ENCODE data around the gene COX20.

Gene COX20

GRCh38 chr1:244881552-244882280, 46.3 kb downstream of the COX20 start:
- DNase-seq = no peak

GRCh38 chr1:244887281-244887680, 51.8 kb downstream of the COX20 start:
- no peak for DNase-seq

DNA sequence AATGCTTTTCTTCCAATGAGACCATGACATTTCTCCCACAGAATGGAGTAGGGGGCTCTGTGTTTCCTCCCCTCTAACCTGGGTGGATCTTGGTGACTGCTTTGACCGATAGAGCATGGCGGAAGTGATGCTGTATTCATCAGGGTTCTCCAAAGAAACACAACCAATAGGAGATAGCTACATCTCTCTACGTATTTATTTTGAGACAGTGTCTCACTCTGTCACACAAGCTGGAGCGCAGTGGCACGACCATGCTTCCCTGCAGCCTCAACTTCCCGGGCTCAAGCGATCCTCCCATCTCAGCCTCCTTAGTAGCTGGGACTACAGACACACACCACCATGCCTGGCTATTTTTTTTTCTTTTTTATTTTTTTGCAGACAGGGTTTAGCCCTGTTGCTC, 58.4 kb downstream of the COX20 start:
- DNase-seq = no peak

All from CD4-positive, alpha-beta T cell treated with Interleukin-10 for 1 hour (primary cell).